Sigmoid colon (tissue), 7 donors: Measurements from ENCODE around the gene CD2BP2. TPM values are rescaled to one million over a fixed set of nuclear protein-coding genes. Genes with fewer than 3 reads are reported as not detected.

ENCODE experiments used
- DNase-seq: peaks from one replicate; pipeline ENCODE4 v3.0.0-alpha.2; 2019
- H3K27ac ChIP-seq, 4 donors: fragments of 200-600 bp; sonication (generic); one replicate each; pipeline ENCODE4 v1.5.1; 2016 to 2019; ENCODE audit warnings: mild to moderate bottlenecking in 1 of 4
- H3K27me3 ChIP-seq, 3 donors: fragments of 200-600 bp; sonication (generic); one replicate each; pipeline ENCODE4 v1.5.1; 2019; ENCODE audit warnings: mild to moderate bottlenecking in 1 of 3
- H3K36me3 ChIP-seq, 4 donors: fragments of 200-600 bp; sonication (generic); one replicate each; pipeline ENCODE4 v1.5.1; 2016 to 2019
- H3K4me1 ChIP-seq, 4 donors: fragments of 200-600 bp; sonication (generic); one replicate each; pipeline ENCODE4 v1.5.1; 2017 to 2019
- H3K4me3 ChIP-seq, 4 donors: fragments of 200-600 bp; sonication (generic); one replicate each; pipeline ENCODE4 v1.5.1; 2017 to 2019; ENCODE audit warnings: mild to moderate bottlenecking in 2 of 4, moderate library complexity in 1 of 4
- H3K9me3 ChIP-seq, 4 donors: fragments of 200-600 bp in 3 of 4; sonication (generic) in 3 of 4; one replicate each; pipeline versions ENCODE4 v1.5.1 to v1.6.1; 2013 to 2019
- EP300 ChIP-seq, 4 donors: sonication (generic); formaldehyde crosslinking; IDR thresholded peaks; one replicate each; pipeline ENCODE4 v1.6.1; 2017; ENCODE audit warnings: antibody characterized with exemption in 4 of 4
- POLR2A ChIP-seq, 2 donors: fragments of 450-650 bp; IDR thresholded peaks; one replicate each; pipeline ENCODE4 v1.6.1; 2016; ENCODE audit warnings: antibody characterized with exemption in 2 of 2, mild to moderate bottlenecking in 2 of 2, moderate library complexity in 2 of 2
- POLR2AphosphoS5 ChIP-seq, 4 donors: sonication (generic); formaldehyde crosslinking; IDR thresholded peaks; one replicate each; pipeline ENCODE4 v1.6.1; 2017; ENCODE audit warnings: antibody characterized with exemption in 4 of 4
- WGBS, 2 donors: extraction: QIAGEN DNeasy Blood & Tissue Kit; methylation state at CpG; one replicate each; pipeline ENCODE4 v1.1.7; 2013; 5-methylcytosine and 5-hydroxymethylcytosine counted together
- intact Hi-C: fragments of 100-400 bp; cut with DNase I; formaldehyde crosslinking; loops from one replicate; pipeline ENCODE4 v1.15.1; 2023
- polyA plus RNA-seq, 3 donors: library from polyadenylated mRNA; stranded (reverse); fragments of 200-250 nt; gene quantifications; one replicate each; pipeline ENCODE4 v1.2.3, GENCODE V29; 2013
- total RNA-seq, 4 donors: library from RNA; depleted of rRNA; stranded (reverse); fragments of >200 nt; gene quantifications; one replicate each; pipeline ENCODE4 v1.1.0, GENCODE V29; 2016
- TF ChIP-seq, protein P1 (sequence below), 4 experiments: fragments of 450-650 bp in 3 of 4; fragments of 200-600 bp in 1 of 4; IDR thresholded peaks; one replicate each; pipeline ENCODE4 v1.5.1; 2016 to 2019; ENCODE audit warnings: antibody characterized with exemption in 4 of 4, mild to moderate bottlenecking in 3 of 4, moderate library complexity in 2 of 4
- donor health status: healthy with polysubstance abuse.
- donor health status: Bipolar disorder and iron deficiency.
- donor health status: healthy.

The CD2BP2 gene
- total RNA-seq (10 to 100 TPM; 29.9 to 57.3 (median 43.0) TPM), polyA plus RNA-seq (10 to 100 TPM; 45.0 to 51.8 (median 48.0) TPM)

DNA sequence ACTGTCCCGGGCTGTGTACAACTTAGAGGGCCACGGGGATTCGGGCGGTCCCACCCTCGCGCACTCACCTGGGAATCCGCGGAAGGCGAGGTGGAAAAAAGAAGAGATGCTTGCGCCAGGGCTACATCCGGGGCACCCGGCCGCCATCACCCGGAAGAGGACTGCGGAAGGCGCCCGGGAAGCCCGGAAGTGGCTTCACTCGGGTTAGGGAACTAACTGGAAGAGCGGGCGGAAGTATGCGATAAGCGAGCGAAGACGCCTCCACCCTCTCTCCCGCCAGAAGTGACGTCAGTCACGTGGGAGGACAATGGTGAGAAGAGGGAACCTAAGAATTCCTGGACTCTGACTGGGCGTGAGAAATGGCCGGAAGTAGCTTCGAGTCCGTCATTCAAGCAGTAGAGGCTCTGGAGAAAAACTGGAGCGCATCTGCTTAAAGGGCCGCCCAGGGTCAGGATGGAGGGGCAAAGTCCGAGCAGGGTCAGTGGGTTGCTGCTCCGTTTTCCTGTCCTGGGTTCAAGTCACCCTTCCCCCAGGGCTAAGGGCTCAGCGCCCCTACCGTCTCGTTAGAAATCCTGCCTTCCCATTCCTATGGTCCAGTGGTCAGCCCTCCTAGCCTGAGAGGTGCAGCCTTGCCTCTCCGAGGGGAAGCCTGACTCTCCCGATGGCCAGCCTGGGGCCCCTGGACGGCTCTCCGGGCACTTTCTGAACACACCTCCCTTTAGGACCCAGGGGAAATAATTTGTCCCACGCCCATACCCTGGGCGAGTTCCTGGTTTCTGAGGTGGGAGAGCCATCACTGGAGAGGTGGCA, at the start of gene CD2BP2:
Gene CD2BP2, minus strand, starts transcription at position 165 of the 810 bp plus-strand sequence. CDS start 627 bp downstream, outside the sequence.
- Histone ChIP-seq H3K27ac (peak within 1 kb of the TSS; percentile 93 to 99 (median 96)), H3K9me3 (no peaks in the 10 kb centered on the region), H3K36me3 (peaks cover 0 to 67% (median 38%) of the 10 kb centered on the region in 4 donors), H3K27me3 (no peaks in the 10 kb centered on the region), H3K4me3 (peak within 1 kb of the TSS; percentile 59 to 96 (median 81)), H3K4me1 (peaks cover 0 to 58% (median 50%) of the 10 kb centered on the region in 4 donors)
- intact Hi-C loops: loop anchor here (1.0 kb wide), 1 partner anchor 15 kb away; the partner anchor contains the start of gene TBC1D10B
- TF ChIP-seq POLR2AphosphoS5 (IDR thresholded peaks at IDR 0.05) (peak; percentile 85 to 93 (median 89)), EP300 (IDR thresholded peaks at IDR 0.05) (peak in 2 of 4 donors; percentile 23 to 30), POLR2A (IDR thresholded peaks at IDR 0.05) (peak in 1 of 2 donors; percentile 27)
- TF ChIP-seq, protein P1, sequence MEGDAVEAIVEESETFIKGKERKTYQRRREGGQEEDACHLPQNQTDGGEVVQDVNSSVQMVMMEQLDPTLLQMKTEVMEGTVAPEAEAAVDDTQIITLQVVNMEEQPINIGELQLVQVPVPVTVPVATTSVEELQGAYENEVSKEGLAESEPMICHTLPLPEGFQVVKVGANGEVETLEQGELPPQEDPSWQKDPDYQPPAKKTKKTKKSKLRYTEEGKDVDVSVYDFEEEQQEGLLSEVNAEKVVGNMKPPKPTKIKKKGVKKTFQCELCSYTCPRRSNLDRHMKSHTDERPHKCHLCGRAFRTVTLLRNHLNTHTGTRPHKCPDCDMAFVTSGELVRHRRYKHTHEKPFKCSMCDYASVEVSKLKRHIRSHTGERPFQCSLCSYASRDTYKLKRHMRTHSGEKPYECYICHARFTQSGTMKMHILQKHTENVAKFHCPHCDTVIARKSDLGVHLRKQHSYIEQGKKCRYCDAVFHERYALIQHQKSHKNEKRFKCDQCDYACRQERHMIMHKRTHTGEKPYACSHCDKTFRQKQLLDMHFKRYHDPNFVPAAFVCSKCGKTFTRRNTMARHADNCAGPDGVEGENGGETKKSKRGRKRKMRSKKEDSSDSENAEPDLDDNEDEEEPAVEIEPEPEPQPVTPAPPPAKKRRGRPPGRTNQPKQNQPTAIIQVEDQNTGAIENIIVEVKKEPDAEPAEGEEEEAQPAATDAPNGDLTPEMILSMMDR (IDR thresholded peaks at IDR 0.05): no peak
- peak; percentile 99 for DNase-seq
- 0 to 1% methylated on average over 45 of the region's 45 CpGs for WGBS, 2 donors

GRCh38 chr16:30401768-30402425, 46.8 kb upstream of the CD2BP2 start:
- WGBS, 2 donors: 58 to 80% methylated on average over 8 of the region's 8 CpGs
- no peak for TF ChIP-seq EP300 (IDR thresholded peaks at IDR 0.05)
- no peak for TF ChIP-seq POLR2A (IDR thresholded peaks at IDR 0.05)
- TF ChIP-seq POLR2AphosphoS5 (IDR thresholded peaks at IDR 0.05): no peak
- TF ChIP-seq, protein P1 (IDR thresholded peaks at IDR 0.05): no peak
- Histone ChIP-seq H3K27me3 (no peaks in the 10 kb centered on the region), H3K27ac (peak overlapping the region in 3 of 4 donors; percentile 89 to 96 (median 94)), H3K4me1 (peaks cover 0 to 35% (median 30%) of the 10 kb centered on the region in 4 donors), H3K4me3 (no peak overlapping the region), H3K9me3 (no peaks in the 10 kb centered on the region), H3K36me3 (peaks cover 10 to 19% (median 12%) of the 10 kb centered on the region in 4 donors)
- no peak for DNase-seq
- intact Hi-C loops: no loop called here

DNA sequence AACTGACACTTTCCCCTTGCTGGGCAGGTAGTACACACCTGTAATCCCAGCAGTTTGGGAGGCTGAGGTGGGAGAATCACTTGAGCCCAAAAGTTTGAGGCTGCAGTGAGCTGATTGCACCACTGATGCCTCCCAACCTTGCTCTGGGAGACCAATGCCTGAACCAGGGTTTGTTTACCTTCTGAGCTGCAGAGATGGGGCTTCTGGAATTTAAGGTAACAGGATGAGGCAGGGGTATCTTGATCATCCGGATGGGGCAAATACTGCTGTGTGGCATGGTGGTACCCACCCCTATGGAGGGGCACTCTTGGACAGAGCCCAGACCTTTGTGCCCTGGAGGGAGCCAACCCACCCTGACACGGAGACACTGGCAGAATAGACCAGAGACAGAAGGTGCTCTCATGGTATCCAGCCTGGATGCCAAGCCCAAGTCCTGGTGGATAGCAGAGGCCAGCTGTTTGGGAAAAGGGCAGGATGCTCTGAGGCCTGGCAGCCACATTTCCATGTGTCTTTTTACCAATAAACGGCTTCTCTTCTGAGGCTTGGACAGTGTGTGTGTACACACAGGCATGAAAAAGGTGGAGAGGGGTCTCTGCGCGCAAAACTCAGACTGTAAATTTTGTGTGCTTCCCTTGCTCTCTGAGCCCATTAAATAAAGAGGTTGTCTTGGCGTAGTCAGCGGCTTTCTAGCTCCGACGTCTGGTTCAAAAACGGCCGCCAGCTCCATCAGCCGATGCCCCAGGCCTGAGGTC, 44.5 kb upstream of the CD2BP2 start:
- Histone ChIP-seq H3K4me1 (peaks cover 0 to 44% (median 39%) of the 10 kb centered on the region in 4 donors), H3K27ac (peak overlapping the region; percentile 83 to 96 (median 92)), H3K36me3 (peaks cover 10 to 19% (median 12%) of the 10 kb centered on the region in 4 donors), H3K9me3 (no peaks in the 10 kb centered on the region), H3K27me3 (no peaks in the 10 kb centered on the region), H3K4me3 (peak overlapping the region; percentile 34 to 61 (median 60))
- intact Hi-C loops: no loop called here
- WGBS, 2 donors: 20 to 23% methylated on average over 12 of the region's 12 CpGs
- TF ChIP-seq, protein P1 (IDR thresholded peaks at IDR 0.05): no peak
- TF ChIP-seq POLR2AphosphoS5 (IDR thresholded peaks at IDR 0.05) (no peak), EP300 (IDR thresholded peaks at IDR 0.05) (no peak), POLR2A (IDR thresholded peaks at IDR 0.05) (no peak)
- DNase-seq: no peak

DNA sequence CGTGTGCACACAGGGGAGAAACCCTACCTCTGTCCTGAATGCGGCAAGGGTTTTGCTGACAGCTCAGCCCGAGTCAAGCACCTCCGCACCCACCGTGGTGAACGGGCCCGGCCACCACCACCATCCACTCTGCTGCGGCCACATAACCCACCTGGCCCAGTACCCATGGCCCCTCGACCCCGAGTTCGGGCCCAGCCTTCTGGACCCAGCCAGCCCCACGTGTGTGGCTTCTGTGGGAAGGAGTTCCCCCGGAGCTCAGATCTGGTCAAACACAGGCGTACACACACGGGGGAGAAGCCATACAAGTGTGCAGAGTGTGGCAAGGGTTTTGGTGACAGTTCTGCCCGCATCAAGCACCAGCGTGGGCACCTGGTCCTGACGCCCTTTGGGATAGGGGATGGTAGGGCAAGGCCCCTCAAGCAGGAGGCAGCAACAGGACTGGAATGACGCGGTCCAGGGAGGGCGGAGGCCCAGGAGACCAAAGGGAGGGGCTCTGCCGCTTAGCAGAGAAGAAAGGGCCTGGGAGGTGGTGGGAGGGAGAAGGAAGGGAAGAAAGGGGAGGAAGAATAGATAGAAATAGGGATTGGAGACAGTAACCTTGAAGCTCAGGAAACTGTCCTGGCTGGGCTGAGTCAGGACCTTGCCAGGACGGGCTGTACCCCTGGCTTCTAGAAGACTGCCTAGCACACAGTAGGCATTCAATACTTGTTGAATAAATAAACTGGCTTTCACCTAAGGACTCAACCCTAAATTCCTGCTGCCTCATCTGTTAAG, 43.7 kb upstream of the CD2BP2 start:
- H3K9me3 ChIP-seq: no peaks in the 10 kb centered on the region
- intact Hi-C loops: no loop called here
- no peak overlapping the region for H3K4me3 ChIP-seq
- no peaks in the 10 kb centered on the region for H3K27me3 ChIP-seq
- peaks cover 0 to 50% (median 46%) of the 10 kb centered on the region in 4 donors for H3K4me1 ChIP-seq
- 84 to 86% methylated on average over 23 of the region's 23 CpGs for WGBS, 2 donors
- H3K36me3 ChIP-seq: peaks cover 10 to 19% (median 12%) of the 10 kb centered on the region in 4 donors
- peak overlapping the region; percentile 83 to 96 (median 92) for H3K27ac ChIP-seq
- TF ChIP-seq, protein P1 (IDR thresholded peaks at IDR 0.05): no peak
- no peak for TF ChIP-seq EP300 (IDR thresholded peaks at IDR 0.05)
- no peak for TF ChIP-seq POLR2AphosphoS5 (IDR thresholded peaks at IDR 0.05)
- TF ChIP-seq POLR2A (IDR thresholded peaks at IDR 0.05): no peak
- no peak for DNase-seq
